ENCODE data around the gene POLR3A.
A peak's percentile ranks its signal among the peaks of the same experiment; 100 is the strongest.
"Not testable (repeated sequence)": the region's sequence is repeated elsewhere in the genome, so short reads cannot be mapped to it uniquely, and the experiment has no call there.

The POLR3A gene

GRCh38 chr10:78029269-78030226 is at the start of gene POLR3A:
Gene POLR3A (minus strand): TSS chr10:78029515. CDS start chr10:78029407, 108 bp downstream.
- DNase-seq, result peak; percentile 86

- DNase-seq, result no peak
Observed at GRCh38 chr10:78078539-78079330, 49.4 kb upstream of the POLR3A start.

- not testable (repeated sequence) for DNase-seq
Observed at GRCh38 chr10:78075806-78076205, 46.5 kb upstream of the POLR3A start.

- no peak for DNase-seq
Observed at GRCh38 chr10:78072504-78072903, 43.2 kb upstream of the POLR3A start.

- no peak for DNase-seq
Observed at GRCh38 chr10:78071857-78072179, 42.5 kb upstream of the POLR3A start.

GRCh38 chr10:78071140-78071856 is 42.0 kb upstream of the POLR3A start:
- DNase-seq, result no peak

- DNase-seq, result no peak
Observed at GRCh38 chr10:78070726-78071125, 41.4 kb upstream of the POLR3A start.

- not testable (repeated sequence) for DNase-seq
Observed at GRCh38 chr10:78070064-78070463, 40.7 kb upstream of the POLR3A start.

- no peak for DNase-seq
Observed at GRCh38 chr10:78069151-78069550, 39.8 kb upstream of the POLR3A start.

GRCh38 chr10:78066728-78067430 is 37.6 kb upstream of the POLR3A start:
- DNase-seq, result no peak

- DNase-seq, result no peak
Observed at GRCh38 chr10:78066012-78066411, 36.7 kb upstream of the POLR3A start.

GRCh38 chr10:78065611-78066010 is 36.3 kb upstream of the POLR3A start:
- DNase-seq, result no peak

GRCh38 chr10:78064919-78065318 is 35.6 kb upstream of the POLR3A start:
- not testable (repeated sequence) for DNase-seq

- DNase-seq, result no peak
Observed at GRCh38 chr10:78063236-78063635, 33.9 kb upstream of the POLR3A start.

GRCh38 chr10:78062296-78062695 is 33.0 kb upstream of the POLR3A start:
- no peak for DNase-seq

- no peak for DNase-seq
Observed at GRCh38 chr10:78059906-78060702, 30.8 kb upstream of the POLR3A start.

GRCh38 chr10:78058562-78058961 is 29.2 kb upstream of the POLR3A start:
- DNase-seq, result no peak

- DNase-seq, result no peak
Observed at GRCh38 chr10:78053211-78053868, 24.0 kb upstream of the POLR3A start.

GRCh38 chr10:78049851-78050250 is 20.5 kb upstream of the POLR3A start:
- DNase-seq, result no peak

GRCh38 chr10:78047314-78047891 is 18.1 kb upstream of the POLR3A start:
- peak; percentile 81 for DNase-seq

Measured in activated T-cell treated with anti-CD3 and anti-CD28 coated beads, Interleukin-2, amount 50 U/mL, for 1 hour (primary cell).